Inferior parietal cortex (tissue), 1 donor: ENCODE measurements around the gene MYH7B.

Source experiments
- DNase-seq: peaks from one replicate; pipeline ENCODE4 v3.0.0-alpha.2; 2016; ENCODE audit errors: extremely low spot score

The MYH7B gene

GRCh38 chr20:34955231-34956040, at the start of gene MYH7B, which contains the start of gene GSS:
MYH7B (plus strand) TSS chr20:34955868; CDS start chr20:34978006, 22,138 bp downstream.
GSS (minus strand) TSS chr20:34955806; CDS start chr20:34951852, 3,954 bp downstream.
- DNase-seq = peak; percentile 97

GRCh38 chr20:34907616-34908469, 47.8 kb upstream of the MYH7B start:
- DNase-seq = peak; percentile 9

DNA sequence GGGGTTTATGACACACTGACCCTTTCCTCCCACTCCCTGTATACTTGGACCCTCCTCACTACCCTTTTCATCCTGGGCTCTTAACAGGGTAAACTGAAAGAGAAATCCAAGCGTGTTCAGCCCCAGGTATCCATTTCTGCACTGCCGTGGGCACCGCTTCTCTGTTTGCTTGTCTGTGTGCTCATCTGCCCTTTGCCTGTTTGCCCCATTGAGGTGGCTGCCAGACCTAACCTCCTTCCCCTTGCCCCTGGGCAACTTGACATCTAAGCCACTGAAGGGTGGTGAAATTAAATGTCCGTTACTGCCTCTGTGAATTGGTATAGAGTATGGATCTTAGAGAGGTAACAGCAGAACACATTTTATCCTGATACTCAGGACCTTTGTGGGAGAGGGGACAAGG, 40.5 kb upstream of the MYH7B start:
- no peak for DNase-seq

DNA sequence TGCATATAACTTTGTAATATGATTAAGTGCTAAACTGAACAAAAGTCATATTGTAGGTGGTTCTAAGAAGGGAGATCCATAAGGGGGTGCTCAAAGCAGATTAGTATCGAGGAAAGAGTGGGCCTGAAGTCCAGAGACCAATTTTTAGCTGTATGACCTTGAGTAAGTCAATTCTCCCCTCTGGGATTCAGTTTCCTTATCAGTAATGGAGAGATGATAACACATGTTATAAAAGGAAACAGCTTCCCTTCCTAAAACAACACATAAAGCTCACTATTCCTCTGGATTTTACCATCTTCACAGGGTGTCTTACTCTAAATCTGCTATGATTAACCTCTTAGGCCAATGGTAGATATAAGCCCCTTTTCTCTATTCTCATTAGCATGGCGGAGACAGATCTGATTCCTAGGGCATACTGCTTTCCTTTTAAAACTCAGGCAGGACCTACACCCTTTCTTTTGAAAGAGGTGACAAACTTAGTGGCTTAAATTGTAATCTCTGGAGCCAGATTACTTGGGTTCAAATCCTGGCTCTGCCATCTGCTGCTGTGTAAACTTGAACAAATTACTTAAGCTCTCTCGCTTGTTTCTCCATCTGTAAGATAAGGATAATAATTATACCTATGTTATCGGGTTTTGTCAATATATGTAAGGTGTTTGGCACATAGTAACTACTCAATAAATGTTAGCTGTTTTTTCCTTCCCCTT, 39.8 kb upstream of the MYH7B start:
- no peak for DNase-seq

GRCh38 chr20:34916774-34917354, 38.8 kb upstream of the MYH7B start:
- no peak for DNase-seq

GRCh38 chr20:34920055-34920454, 35.6 kb upstream of the MYH7B start:
- no peak for DNase-seq

GRCh38 chr20:34921436-34921835, 34.2 kb upstream of the MYH7B start:
- DNase-seq = no peak

- no peak for DNase-seq
These were observed 32.9 kb upstream of the MYH7B start for GRCh38 chr20:34922654-34923381.

DNA sequence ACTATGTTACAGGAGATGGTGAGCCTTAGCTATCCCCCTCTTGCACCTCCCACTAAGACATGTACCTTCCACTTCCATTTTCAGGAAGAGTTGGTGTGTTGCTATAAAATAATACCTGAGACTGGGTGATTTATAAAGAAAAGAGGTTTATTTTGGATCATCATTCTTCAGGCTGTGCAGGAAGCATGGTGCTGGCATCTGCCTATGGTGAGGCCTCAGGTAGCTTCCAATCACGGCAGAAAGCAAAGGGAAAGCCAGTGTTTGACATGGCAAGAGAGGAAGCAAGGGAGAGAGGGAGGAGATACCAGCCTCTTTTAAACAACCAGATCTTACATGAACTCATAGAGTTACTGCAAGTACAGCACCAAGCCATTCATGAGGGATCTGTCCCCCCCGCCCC, 32.3 kb upstream of the MYH7B start:
- DNase-seq = no peak

- no peak for DNase-seq
These were observed 30.3 kb upstream of the MYH7B start for GRCh38 chr20:34925341-34925740.

DNA sequence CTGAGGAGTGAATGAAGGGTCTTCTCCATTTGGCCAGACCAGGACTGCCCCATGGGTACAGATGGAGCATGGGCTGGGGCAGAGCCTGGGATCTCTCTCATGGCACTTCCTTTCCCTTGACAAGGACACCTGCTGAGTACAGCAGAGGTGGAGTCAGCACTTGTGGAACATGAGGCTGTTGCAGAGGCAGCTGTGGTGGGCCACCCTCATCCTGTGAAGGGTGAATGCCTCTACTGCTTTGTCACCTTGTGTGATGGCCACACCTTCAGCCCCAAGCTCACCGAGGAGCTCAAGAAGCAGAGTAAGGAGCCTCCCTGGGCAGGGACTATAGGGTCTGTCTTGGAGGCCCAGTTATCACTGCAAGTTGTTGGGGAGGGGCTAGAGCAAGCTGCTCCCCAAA, 29.7 kb upstream of the MYH7B start:
- no peak for DNase-seq

GRCh38 chr20:34926581-34926980, 29.1 kb upstream of the MYH7B start:
- no peak for DNase-seq

DNA sequence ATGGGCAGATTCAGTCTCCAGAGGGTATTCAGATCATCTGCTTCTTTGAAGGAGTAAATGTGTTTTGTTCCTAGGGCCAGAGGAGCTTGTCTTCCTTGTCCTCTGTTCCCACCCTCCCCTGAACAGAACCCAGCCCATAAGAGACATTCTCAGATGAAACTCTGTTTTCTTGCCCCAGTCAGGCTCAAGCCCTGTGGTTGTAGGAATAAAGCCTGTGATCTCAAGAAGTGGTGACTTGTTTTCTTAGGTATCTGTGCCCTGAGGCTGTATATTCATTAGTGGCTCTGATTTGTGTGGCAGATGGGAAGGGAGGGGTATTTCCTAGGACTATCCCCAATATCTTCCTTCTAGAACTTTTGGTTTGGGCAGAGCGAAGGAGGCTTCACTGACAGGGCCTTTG, 27.9 kb upstream of the MYH7B start:
- DNase-seq = no peak

DNA sequence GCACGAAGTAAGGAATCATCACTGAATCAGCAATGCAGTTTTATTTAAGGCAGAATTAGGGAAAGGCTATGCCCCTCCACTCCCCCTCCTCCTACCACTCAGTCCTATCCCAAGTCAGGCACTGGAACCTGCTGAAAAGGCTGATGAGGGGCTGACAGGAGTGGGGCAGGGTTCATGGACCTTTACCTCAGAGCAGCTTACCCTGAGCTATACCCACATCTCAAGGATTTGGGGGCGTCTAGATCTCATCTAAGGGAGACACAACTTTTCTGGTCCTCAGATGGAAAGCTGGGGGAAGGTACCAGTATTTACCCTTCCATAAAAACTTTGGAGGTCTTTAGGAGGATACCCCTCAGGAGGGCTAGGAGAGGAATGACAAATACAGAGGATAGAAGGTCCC, 27.3 kb upstream of the MYH7B start:
- no peak for DNase-seq

GRCh38 chr20:34931771-34932170, 23.9 kb upstream of the MYH7B start:
- DNase-seq = no peak

DNA sequence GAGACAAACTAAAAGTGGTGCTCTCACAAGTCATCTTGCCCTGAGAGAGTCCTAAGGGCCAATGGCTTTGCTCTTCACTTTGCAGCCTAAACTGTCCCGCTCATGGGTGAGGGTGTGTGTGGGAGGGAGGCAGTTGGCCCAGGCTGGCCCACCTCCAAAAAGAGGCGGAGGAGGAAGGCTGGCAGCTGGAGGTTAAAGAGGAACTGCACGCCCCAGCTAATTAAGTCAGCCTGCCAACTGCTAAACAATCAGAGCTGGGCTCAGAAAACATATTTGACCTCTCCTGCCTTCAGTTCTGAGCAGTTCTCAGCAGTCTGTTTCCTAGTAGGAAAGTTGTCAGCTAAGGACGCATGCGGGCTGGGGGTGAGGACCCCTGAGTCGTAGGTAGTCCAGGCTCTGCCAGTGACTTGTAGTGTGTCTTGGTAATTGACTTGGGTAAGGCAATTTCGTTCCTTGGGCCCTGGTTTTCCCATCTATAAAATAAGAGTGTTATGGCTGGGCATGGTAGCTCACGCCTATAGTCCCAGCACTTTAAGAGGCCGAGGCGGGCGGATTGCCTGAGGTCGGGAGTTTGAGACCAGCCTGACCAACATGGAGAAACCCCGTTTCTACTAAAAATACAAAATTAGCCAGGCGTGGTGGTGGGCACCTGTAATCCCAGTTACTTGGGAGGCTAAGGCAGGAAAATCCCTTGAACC, 17.1 kb upstream of the MYH7B start:
- peak; percentile 17 for DNase-seq

- DNase-seq = no peak
These were observed 15.6 kb upstream of the MYH7B start for GRCh38 chr20:34940081-34940481.

- DNase-seq = no peak
These were observed 14.4 kb upstream of the MYH7B start for GRCh38 chr20:34941226-34941625.

GRCh38 chr20:34942301-34942700, 13.4 kb upstream of the MYH7B start:
- DNase-seq = no peak

- no peak for DNase-seq
These were observed 11.7 kb upstream of the MYH7B start for GRCh38 chr20:34943808-34944567.
